ENCODE data around the gene NUTM2F.
"Not testable (repeated sequence)": the region's sequence is repeated elsewhere in the genome, so short reads cannot be mapped to it uniquely, and the experiment has no call there.

Gene NUTM2F, protein sequence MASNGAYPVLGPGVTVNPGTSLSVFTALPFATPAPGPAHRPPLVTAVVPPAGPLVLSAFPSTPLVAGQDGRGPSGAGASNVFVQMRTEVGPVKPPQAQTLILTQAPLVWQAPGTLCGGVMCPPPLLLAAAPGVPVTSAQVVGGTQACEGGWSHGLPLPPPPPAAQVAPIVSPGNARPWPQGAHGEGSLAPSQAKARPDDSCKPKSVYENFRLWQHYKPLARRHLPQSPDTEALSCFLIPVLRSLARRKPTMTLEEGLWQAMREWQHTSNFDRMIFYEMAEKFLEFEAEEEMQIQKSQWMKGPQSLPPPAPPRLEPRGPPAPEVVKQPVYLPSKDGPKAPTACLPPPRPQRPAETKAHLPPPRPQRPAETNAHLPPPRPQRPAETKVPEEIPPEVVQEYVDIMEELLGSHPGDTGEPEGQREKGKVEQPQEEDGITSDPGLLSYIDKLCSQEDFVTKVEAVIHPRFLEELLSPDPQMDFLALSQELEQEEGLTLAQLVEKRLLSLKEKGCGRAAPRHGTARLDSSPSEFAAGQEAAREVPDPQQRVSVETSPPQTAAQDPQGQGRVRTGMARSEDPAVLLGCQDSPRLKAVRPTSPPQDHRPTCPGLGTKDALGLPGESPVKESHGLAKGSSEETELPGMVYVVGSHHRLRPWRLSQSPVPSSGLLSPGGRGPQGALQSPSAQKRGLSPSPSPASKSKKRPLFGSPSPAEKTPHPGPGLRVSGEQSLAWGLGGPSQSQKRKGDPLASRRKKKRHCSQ

GRCh38 chr9:94328544-94328943 is at the start of gene NUTM2F:
Gene NUTM2F, minus strand, starts transcription at chr9:94328644. Its CDS starts 21 bp downstream, at chr9:94328623.
- not testable (repeated sequence) for DNase-seq (ENCODE audit: insufficient read length, low spot score); FAIRE-seq

- not testable (repeated sequence) for DNase-seq (ENCODE audit: insufficient read length, low spot score); FAIRE-seq
Observed at GRCh38 chr9:94375197-94375596, 46.8 kb upstream of the NUTM2F start.

GRCh38 chr9:94374176-94375056 is 46.0 kb upstream of the NUTM2F start:
- FAIRE-seq: not testable (repeated sequence)
- peak; percentile 57 for DNase-seq (ENCODE audit: insufficient read length, low spot score)

GRCh38 chr9:94373779-94374175 is 45.3 kb upstream of the NUTM2F start:
- not testable (repeated sequence) for FAIRE-seq; DNase-seq (ENCODE audit: insufficient read length, low spot score)

DNA sequence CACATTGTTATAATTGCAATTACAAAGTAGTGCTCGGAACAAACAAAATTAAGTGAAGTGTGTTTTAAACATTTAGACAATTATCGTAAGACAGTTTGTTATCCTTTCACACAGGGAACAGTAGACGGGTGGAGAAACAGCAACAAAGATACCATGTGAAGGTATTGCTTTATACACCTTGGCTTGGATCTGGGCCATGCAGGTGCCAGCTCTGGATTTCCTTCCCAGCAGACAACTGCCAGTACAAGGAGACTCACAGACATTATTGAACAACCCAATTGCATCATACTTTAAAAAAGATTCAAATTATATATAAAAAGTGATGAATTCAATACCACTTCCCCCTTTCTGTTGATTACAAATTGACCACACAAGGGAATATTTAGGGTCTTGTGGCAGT is 41.8 kb upstream of the NUTM2F start:
- DNase-seq (ENCODE audit: insufficient read length, low spot score); FAIRE-seq: not testable (repeated sequence)

DNA sequence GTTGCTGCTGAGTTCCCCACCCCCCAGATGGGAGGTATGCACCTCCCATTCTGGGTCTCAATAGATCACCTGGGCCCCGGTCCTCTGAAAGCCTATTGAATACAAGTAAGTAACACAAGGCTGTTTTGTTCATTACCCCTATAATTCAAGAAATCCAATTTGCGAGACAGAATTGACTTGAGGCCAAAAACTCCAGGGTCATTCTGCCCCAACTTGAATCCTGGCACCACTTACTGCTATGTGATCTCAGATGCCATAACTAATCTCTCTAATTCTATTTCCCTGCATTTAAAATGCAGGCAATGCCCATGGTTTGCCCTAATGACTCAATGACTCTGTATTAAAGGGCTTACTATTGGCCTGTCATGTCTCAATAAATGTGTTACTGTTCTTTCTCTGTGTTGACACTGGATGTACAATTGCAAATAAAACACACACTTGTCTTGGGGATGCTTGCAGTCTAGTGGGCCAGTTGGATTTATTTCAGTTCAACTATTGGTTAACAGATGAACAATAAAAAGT is 35.7 kb upstream of the NUTM2F start:
- FAIRE-seq; DNase-seq (ENCODE audit: insufficient read length, low spot score): not testable (repeated sequence)

DNA sequence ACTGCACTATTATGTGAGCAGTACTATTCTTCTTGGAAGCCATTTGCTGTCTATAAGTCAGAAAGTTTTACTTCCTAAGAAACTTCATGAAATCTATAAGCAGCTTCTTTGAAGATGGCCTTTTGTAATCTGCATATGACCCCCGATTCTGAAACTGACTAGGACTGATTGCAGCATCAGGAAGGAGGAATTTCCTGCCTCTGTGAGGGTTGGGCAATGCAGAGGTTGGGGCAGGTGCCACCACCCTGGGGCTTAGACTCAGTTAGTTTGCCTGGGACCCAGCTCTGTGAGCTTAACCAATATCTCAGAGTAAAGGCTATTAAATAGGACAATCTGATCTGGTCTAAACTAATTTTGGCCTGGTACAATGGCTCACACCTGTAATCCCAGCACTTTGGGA is 28.7 kb upstream of the NUTM2F start:
- not testable (repeated sequence) for FAIRE-seq; DNase-seq (ENCODE audit: insufficient read length, low spot score)

- not testable (repeated sequence) for DNase-seq (ENCODE audit: insufficient read length, low spot score); FAIRE-seq
Observed at GRCh38 chr9:94351901-94352723, 23.7 kb upstream of the NUTM2F start.

DNA sequence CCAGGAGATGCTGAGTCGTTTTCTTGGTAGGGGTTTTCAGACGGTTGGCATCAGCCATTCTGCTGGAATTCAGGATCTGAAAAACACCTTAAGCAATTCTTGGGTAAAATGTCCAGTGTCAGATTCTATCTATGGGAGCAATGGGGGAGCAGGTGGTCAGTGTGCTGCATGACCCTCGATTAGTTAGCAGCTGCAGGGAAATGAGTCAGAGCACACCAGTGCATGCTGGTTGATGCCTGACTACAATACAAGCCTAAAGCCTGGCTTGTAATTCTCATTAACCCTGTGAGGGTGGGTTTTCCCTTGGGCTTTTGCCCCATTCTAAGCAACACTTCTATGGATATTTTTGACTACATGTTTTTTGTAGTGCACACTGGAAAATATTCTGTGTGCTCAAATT is 20.3 kb upstream of the NUTM2F start:
- not testable (repeated sequence) for FAIRE-seq; DNase-seq (ENCODE audit: insufficient read length, low spot score)

GRCh38 chr9:94347451-94347850 is 19.0 kb upstream of the NUTM2F start:
- FAIRE-seq; DNase-seq (ENCODE audit: insufficient read length, low spot score): not testable (repeated sequence)

GRCh38 chr9:94341703-94342102 is 13.3 kb upstream of the NUTM2F start:
- FAIRE-seq; DNase-seq (ENCODE audit: insufficient read length, low spot score): not testable (repeated sequence)

- FAIRE-seq: not testable (repeated sequence)
Observed at GRCh38 chr9:94340750-94341149, 12.3 kb upstream of the NUTM2F start.

GRCh38 chr9:94339657-94340056 is 11.2 kb upstream of the NUTM2F start:
- DNase-seq (ENCODE audit: insufficient read length, low spot score); FAIRE-seq: not testable (repeated sequence)

More at GRCh38 chr9:94340750-94341149, 12.3 kb upstream of the NUTM2F start:
- DNase-seq (ENCODE audit: insufficient read length, low spot score): not testable (repeated sequence)

- DNase-seq (ENCODE audit: insufficient read length, low spot score); FAIRE-seq: not testable (repeated sequence)
Observed at GRCh38 chr9:94338723-94339122, 10.3 kb upstream of the NUTM2F start.

DNA sequence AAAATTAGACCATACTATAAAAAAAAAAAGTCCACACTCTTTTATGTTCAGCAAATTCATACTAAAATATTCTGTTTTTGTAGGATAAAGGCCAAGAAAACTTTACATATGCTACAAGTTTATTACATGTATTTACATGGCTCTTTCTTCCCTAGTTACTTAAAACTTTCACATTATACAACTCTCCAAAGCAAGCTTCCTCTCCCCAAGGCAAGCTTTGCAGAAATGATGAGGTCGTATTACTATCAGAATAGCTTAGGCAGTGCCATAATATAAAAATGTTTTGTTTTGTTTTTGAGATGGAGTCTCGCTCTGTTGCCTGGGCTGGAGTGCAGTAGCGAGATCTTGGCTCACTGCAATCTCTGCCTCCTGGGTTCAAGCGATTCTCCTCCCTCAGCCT is 8.0 kb upstream of the NUTM2F start:
- DNase-seq (ENCODE audit: insufficient read length, low spot score); FAIRE-seq: not testable (repeated sequence)

- not testable (repeated sequence) for FAIRE-seq; DNase-seq (ENCODE audit: insufficient read length, low spot score)
Observed at GRCh38 chr9:94325583-94325982, 2.9 kb downstream of the NUTM2F start.

- not testable (repeated sequence) for FAIRE-seq; DNase-seq (ENCODE audit: insufficient read length, low spot score)
Observed at GRCh38 chr9:94323153-94323798, 5.2 kb downstream of the NUTM2F start.

GRCh38 chr9:94322342-94322940 is 6.0 kb downstream of the NUTM2F start:
- FAIRE-seq; DNase-seq (ENCODE audit: insufficient read length, low spot score): not testable (repeated sequence)

Measured in D721Med (cell line).